M059J (cell line): Measurements from ENCODE around the gene CTCF. TPM values are rescaled to one million over a fixed set of nuclear protein-coding genes. Genes with fewer than 3 reads are reported as not detected.

Source experiments
- DNase-seq: peaks from one replicate; pipeline ENCODE4 v3.0.0-alpha.2; 2012; ENCODE audit warnings: low read depth
- total RNA-seq: library from RNA; depleted of rRNA; stranded (reverse); fragments of >200 nt; shearing (Covaris generic); gene quantifications from 2 replicates; pipeline ENCODE4 v1.2.3, GENCODE V29; 2014; rRNA removed

The CTCF gene
- total RNA-seq, 1 experiment from 2014 or later, result 38.8 TPM

GRCh38 chr16:67679935-67680897, 117.9 kb downstream of the CTCF start:
- DNase-seq, result no peak

- no peak for DNase-seq
Observed at GRCh38 chr16:67683767-67684166, 121.4 kb downstream of the CTCF start.

- no peak for DNase-seq
Observed at GRCh38 chr16:67685388-67686112, 123.2 kb downstream of the CTCF start.

Other genes starting within 250 kb of the CTCF start
- 0.84 and 1.6 TPM in 2 replicates for gene KCTD19, start 235.8 kb upstream of the CTCF start, total RNA-seq
- 0.34 and 0.99 TPM in 2 replicates for gene LRRC36, start 235.7 kb upstream of the CTCF start, total RNA-seq
- gene TPPP3, start 169.0 kb upstream of the CTCF start, total RNA-seq, result 0.47 and 0.69 TPM in 2 replicates
- gene ZDHHC1, start 146.0 kb upstream of the CTCF start, total RNA-seq, result 2.0 and 2.3 TPM in 2 replicates
- 0.25 and 0.30 TPM in 2 replicates for gene HSD11B2, start 131.4 kb upstream of the CTCF start, total RNA-seq
- 156 and 160 TPM in 2 replicates for gene ATP6V0D1, start 81.4 kb upstream of the CTCF start, total RNA-seq
- gene AGRP, start 79.0 kb upstream of the CTCF start, total RNA-seq, result not detected in 2 replicates
- gene RIPOR1, start 33.7 kb upstream of the CTCF start, total RNA-seq, result 16.6 and 34.4 TPM in 2 replicates
- 0.44 and 0.64 TPM in 2 replicates for gene CARMIL2, start 82.6 kb downstream of the CTCF start, total RNA-seq
- 54.4 and 66.0 TPM in 2 replicates for gene ACD, start 97.7 kb downstream of the CTCF start, total RNA-seq
- gene PARD6A, start 98.4 kb downstream of the CTCF start, total RNA-seq, result 2.0 and 3.3 TPM in 2 replicates
- 12.8 and 23.1 TPM in 2 replicates for gene ENKD1, start 104.2 kb downstream of the CTCF start, total RNA-seq
- gene C16orf86, start 104.3 kb downstream of the CTCF start, total RNA-seq, result 0.27 and 0.81 TPM in 2 replicates
- gene GFOD2, start 156.8 kb downstream of the CTCF start, total RNA-seq, result 11.7 and 18.6 TPM in 2 replicates
- gene RANBP10, start 244.0 kb downstream of the CTCF start, total RNA-seq, result 3.6 and 5.4 TPM in 2 replicates
- 0.12 and 0.39 TPM in 2 replicates for gene TSNAXIP1, start 244.4 kb downstream of the CTCF start, total RNA-seq